ENCODE results near the gene ABHD12. TPM values are rescaled to one million over a fixed set of nuclear protein-coding genes. Genes with fewer than 3 reads are reported as not detected.
A peak's percentile ranks its signal among the peaks of the same experiment; 100 is the strongest.
"Not testable (repeated sequence)": the region's sequence is repeated elsewhere in the genome, so short reads cannot be mapped to it uniquely, and the experiment has no call there.

ABHD12 gene
- total RNA-seq (2014; rRNA removed; shearing (Covaris generic)), result 50.5 and 56.7 TPM in 2 replicates
- polyA plus RNA-seq (2015; cell fraction: cytosol; rRNA removed), result 123 and 131 TPM in 2 replicates
- 31.2 and 36.8 TPM in 2 replicates for polyA plus RNA-seq (2015; cell fraction: nucleus; rRNA removed)

DNA sequence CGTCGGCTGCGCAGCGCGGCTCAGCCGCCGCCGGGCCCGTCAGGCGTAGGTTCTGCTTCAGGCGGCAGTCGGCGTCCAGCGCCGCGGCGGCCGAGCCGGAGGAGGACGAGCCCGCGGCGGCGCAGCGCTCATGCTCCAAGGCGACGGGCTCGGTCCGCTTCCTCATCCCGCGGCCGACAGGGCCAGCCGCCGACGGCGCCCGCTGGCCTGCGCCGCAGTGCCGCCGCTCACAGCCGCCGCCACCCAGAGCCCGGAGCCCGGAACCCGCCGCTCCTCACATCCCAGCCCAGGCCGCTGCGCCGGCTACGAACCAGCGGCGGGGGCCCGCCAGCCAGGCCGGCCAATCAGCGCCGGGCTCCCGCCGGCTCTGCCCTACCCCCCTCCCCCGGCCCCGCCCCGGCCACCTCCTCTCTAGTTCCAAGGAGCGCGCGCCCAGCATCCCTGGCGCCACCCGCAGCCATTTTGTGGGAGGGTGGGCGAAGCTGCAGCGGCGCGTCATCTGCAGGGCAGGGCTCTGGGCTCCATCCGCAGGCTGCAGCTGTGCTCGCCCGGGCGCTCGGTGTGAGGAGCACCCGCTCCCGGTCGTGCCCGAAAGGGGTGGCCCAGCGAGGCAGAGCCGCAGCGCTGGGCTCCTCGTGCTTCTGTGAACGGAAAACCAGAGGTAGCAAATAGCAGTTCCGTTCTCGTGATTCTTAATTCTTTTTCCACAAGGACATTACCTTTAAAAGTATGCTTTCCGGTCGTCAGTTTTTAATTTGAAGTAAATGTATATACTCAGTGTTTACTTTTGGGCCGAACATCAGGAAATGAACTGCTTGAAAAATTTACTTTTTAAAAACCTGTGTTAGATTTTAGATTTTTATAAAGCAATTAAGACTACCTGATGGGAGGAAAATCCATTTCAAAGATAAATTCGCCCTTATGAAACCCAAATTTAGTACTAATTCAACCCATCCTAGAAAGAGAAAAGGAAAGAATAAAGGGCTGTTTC lies at the start of gene ABHD12:
ABHD12 (minus strand) TSS at position 298 of the 991 bp plus-strand sequence; CDS start at position 166, 132 bp downstream.
- in situ Hi-C loops (cut with HindIII; ENCODE audit: low pct_unique_long_range_greater_than_20kb, low sequenced_read_pairs), result no loop called here
- DNase-seq (ENCODE audit: low read depth, low spot score), result peak; percentile 96

DNA sequence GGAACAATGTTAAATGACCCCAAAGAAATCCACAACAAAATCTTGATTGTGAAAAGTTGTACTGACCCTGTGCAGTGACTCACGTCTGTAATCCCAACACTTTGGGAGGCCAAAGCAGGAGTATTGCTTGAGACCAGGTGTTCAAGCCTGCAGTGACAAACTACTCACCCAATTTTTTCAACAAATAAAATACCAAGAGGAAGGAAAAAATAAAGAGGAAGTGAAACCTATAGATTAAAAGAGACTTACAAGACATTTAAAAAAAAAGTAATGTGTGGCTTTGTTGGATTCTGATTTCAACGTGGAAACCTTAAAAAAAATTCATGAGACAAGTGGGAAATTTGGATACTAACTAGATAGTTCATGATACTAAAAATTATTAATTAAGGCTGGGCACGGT lies 48.7 kb upstream of the ABHD12 start:
- no peak for DNase-seq (ENCODE audit: low read depth, low spot score)
- in situ Hi-C loops (cut with HindIII; ENCODE audit: low pct_unique_long_range_greater_than_20kb, low sequenced_read_pairs), result no loop called here

DNA sequence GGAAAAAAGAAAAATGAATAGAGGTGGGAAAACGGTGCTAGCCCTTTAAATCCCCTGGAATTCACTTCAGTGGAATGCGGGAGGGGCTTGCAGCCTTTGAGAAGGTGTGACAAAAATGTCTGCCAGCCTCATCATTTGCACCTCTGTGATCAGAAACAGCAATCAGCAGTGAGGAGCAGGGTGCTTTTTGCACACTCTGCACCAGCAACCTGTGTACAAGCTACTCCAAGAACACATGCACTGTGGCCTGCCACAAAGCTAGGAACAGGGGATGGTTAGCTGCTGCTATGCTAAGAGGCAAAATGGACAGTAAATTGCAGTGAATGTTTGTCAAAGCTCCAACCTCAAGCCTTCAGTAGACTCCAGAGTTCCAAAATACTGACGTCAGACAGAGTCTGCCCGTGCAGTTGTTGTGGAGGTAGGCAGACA lies 46.5 kb upstream of the ABHD12 start:
- in situ Hi-C loops (cut with HindIII; ENCODE audit: low pct_unique_long_range_greater_than_20kb, low sequenced_read_pairs), result no loop called here
- DNase-seq (ENCODE audit: low read depth, low spot score), result no peak

DNA sequence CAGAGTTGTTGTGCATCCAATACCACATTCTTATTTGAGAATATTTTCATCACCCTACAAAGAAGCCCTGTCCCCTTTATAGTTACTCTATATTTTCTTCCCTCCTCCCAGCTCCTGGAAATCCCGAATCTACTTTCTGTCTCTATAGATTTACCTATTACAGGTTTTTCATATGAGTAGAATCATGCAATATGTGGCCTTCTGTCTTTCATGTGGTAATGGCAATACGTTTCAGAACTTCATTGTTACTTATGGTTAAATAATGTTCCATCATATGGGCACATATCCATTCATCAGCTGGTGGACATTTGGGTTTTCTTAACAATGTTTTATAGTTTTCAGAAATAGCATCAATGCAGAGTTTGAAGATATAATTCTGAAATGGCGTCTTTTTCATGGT lies 33.9 kb upstream of the ABHD12 start:
- no peak for DNase-seq (ENCODE audit: low read depth, low spot score)
- in situ Hi-C loops (cut with HindIII; ENCODE audit: low pct_unique_long_range_greater_than_20kb, low sequenced_read_pairs), result no loop called here

DNA sequence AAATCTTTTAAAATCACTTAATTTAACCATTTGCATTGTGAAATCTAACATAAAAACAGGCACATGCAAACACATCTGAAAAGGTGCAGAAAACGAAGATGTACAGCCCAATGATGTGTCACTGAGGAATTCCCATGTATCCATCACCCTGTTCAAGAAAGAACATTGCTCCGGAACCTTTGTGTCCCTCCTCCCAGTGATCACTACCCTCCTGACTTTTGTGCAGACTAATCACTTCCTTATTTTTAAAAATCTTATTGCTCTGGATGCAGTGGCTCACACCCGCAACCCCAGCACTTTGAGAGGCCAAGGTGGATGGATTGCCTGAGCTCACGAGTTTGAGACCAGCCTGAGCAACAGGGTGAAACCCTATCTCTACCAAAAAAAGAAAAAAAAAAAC lies 31.4 kb upstream of the ABHD12 start:
- in situ Hi-C loops (cut with HindIII; ENCODE audit: low pct_unique_long_range_greater_than_20kb, low sequenced_read_pairs), result no loop called here
- DNase-seq (ENCODE audit: low read depth, low spot score), result no peak

DNA sequence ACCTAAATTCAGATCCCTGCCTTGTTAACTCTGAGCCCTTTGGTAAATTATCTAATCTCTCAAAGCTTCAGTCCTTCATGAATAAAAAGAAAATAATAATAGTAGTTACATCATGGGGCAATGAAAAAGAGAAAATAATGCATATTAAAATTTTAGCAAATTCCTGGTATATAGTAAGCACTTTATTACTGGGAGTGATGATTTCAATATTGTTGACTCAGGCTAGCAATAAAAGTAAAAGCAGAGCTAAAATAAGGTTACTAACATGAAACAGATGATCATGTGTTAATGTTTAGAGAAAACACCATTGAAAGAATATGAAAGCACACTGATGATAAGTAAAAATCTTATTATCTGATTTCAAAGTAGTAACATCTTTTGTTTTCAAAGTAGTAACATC lies 30.5 kb upstream of the ABHD12 start:
- in situ Hi-C loops (cut with HindIII; ENCODE audit: low pct_unique_long_range_greater_than_20kb, low sequenced_read_pairs), result no loop called here
- no peak for DNase-seq (ENCODE audit: low read depth, low spot score)

DNA sequence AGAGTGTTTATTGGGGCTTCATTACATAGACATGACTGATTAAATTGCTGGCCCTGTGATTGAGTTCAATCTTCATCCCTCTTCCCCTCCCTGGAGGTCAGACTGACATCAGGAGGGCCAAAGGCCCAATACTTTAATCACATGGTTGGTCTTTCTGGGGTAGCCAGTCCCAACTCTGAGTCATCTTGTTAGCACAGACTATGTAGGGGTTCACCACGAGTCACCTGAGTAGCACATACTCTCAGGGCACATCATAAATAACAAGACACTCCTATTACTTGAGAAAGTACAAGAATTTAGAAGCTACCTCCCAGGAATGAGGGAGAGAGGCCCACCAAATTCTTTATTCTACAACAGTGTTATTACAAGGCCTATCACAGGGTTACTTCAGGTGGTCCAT lies 28.1 kb upstream of the ABHD12 start:
- DNase-seq (ENCODE audit: low read depth, low spot score), result no peak

DNA sequence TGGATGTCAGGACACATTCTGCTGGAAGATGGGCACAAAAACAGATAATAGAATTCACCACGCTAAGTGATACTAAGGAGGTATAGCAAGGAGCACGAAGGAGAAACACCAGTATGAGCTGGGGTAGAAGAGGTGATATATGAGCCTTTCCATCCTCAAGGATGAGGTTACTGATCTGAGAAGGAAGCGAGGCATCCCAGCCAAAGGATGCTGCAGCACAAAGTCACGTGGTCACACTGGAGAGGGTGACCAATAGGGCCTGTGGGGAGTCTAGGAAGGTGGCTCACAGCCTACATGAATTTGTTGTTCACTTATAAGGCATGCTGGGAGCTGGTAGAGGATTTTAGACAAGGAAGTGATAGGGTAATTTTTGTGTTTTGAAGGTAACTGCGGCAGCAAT lies 18.3 kb upstream of the ABHD12 start:
- no peak for DNase-seq (ENCODE audit: low read depth, low spot score)
- in situ Hi-C loops (cut with HindIII; ENCODE audit: low pct_unique_long_range_greater_than_20kb, low sequenced_read_pairs), result no loop called here

More for the DNA sequence above, 28.1 kb upstream of the ABHD12 start:
- in situ Hi-C loops (cut with HindIII; ENCODE audit: low pct_unique_long_range_greater_than_20kb, low sequenced_read_pairs), result no loop called here

DNA sequence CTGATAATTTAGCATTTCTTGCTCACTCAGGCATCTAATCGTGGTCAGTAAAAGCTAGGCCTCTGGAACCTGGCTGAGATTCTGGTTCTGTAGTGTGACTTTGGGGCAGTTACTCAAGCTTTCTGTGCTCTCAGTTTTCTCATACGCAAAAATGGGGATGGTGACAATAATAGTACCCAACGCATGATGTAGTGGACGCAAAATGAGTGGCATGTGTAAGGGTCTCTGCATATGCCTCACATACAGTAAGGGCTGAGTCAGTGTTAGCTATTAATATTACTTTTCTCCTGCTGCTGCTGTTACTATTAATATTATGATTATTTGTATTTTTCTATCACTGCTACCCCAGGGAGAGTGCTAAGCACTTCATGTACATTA lies 17.5 kb upstream of the ABHD12 start:
- DNase-seq (ENCODE audit: low read depth, low spot score), result no peak
- in situ Hi-C loops (cut with HindIII; ENCODE audit: low pct_unique_long_range_greater_than_20kb, low sequenced_read_pairs), result no loop called here

DNA sequence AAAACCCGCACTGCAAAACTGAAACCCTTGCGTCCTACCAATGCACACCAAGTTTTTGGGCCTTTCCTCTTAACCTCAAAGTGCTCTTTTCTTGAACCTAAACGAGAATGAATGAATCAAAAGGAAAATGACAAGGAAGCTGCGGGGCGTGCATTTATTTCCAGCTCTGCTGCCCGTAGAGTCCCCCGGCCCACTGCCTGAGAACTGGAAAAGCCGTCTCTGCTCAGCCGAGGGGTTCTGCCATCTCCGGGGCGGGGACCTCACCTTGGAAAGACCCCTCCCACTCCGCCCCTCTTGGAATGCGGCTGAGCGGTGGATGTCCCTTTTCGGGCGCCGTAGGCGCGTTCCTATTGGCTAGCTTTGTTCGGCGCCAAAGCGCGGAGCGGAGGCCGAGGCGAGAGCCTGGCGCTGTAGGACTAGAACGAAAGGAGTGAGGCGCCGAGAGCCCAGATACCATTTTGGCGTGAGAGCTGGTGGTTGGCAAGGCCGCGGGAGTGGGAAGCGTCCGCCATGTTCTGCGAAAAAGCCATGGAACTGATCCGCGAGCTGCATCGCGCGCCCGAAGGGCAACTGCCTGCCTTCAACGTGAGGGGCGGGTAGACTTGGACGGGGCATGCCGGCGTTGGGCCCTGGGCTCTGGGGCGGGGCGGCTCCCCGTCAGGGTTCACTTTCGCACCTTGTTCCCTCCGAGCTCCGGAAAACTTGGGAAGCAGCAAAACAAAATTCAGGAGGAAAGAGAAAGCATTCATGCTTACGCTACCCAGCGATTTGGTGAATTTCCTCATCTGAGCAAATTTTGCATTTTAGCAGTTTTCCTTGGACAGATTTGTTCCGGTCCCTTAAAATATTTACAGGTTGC lies 16.9 kb upstream of the ABHD12 start, which contains the start of gene GINS1:
GINS1 (plus strand) TSS at position 363 of the 859 bp plus-strand sequence; CDS start at position 511, 148 bp downstream.
- in situ Hi-C loops (cut with HindIII; ENCODE audit: low pct_unique_long_range_greater_than_20kb, low sequenced_read_pairs), result no loop called here
- DNase-seq (ENCODE audit: low read depth, low spot score), result peak; percentile 91

DNA sequence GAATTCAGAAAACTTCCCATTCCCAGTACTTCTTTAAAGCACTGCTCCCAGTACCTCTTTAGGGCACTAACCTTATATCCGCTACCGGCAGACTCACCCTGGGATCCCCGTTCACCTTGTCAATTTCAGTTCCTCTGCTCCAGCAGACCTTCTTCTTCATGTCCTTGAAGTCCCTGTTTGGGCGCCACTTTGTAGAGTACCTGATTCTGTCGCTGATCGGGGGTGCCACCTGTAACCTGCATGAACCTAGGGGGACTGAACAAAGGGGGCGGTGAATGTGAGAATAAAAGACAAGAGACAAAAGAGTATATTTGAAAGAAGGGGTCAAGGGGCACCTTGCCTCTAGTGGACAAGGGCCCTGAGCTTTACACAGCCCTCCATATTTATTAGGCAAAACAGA lies 11.9 kb upstream of the ABHD12 start:
- no peak for DNase-seq (ENCODE audit: low read depth, low spot score)
- in situ Hi-C loops (cut with HindIII; ENCODE audit: low pct_unique_long_range_greater_than_20kb, low sequenced_read_pairs), result no loop called here

DNA sequence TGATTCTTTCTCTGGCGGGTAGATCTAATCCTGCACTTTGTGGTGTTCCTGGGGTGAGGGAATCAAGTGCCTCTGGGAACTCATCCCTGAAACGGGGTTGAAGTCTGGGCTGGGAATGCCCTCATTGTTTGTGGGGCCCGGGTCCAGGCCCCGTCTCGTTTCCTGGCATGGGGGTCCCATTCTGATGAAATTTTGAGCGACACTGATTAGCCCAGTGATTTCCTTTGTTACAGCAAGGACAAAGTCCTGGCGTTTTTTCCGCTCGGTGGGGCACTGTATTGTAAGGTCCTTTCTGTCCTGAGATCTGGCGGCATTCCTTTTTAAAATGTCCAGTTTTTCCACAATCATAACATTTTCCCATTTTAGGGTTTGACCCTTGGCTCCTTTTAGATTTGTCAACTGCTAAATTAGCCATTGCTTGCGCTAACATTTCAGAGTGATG lies 9.7 kb upstream of the ABHD12 start:
- in situ Hi-C loops (cut with HindIII; ENCODE audit: low pct_unique_long_range_greater_than_20kb, low sequenced_read_pairs); DNase-seq (ENCODE audit: low read depth, low spot score): not testable (repeated sequence)

DNA sequence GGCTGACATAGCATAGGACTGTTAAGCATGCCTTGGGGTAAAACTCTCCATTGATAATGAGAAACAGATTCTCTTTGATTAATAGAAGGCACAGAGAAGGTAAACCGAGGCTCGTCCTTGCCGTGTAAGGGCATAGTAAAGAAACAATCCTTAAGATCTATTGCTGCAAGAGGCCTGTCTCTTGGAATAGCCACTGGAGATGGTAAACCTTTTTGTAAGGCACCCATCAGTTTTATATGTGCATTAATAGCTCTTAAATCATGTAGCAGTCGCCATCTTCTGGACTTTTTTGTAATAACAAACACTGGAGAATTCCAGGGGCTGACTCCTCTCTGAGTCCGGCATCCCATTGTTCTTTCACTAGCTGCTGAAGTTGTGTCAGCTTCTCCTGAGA lies 8.4 kb upstream of the ABHD12 start:
- in situ Hi-C loops (cut with HindIII; ENCODE audit: low pct_unique_long_range_greater_than_20kb, low sequenced_read_pairs), result no loop called here
- DNase-seq (ENCODE audit: low read depth, low spot score), result peak; percentile 93

DNA sequence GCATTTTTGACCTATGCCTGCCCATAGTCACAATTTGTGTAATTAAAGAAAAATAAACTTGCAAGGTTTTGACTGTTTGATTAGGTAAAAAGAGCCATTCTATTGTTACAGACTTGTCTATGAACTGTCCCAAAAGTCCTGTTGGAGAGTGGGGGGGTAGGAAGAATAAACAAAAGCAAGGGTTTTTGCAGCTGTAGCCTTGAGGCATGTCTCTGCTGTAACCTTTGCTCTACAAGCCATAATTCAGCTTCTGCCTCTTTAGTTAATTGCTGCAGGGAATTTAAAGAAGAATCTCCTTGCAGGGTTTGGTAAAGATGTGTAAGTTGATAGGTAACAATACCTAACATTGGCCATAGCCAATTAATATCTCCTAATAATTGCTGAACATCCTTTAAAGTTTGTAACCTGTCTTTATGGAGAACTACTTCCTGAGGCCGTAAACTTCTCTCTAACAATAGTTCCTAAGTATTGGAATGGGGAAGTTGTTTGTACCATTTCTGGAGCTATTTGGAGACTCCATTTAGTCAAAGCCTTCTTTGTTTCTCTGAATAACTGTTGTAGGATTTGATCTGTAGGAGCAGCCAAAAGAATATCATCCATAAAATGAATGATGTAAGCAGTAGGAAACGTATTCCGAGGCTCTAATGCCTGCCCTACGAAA lies 7.9 kb upstream of the ABHD12 start:
- peak; percentile 93 for DNase-seq (ENCODE audit: low read depth, low spot score)
- in situ Hi-C loops (cut with HindIII; ENCODE audit: low pct_unique_long_range_greater_than_20kb, low sequenced_read_pairs), result no loop called here

DNA sequence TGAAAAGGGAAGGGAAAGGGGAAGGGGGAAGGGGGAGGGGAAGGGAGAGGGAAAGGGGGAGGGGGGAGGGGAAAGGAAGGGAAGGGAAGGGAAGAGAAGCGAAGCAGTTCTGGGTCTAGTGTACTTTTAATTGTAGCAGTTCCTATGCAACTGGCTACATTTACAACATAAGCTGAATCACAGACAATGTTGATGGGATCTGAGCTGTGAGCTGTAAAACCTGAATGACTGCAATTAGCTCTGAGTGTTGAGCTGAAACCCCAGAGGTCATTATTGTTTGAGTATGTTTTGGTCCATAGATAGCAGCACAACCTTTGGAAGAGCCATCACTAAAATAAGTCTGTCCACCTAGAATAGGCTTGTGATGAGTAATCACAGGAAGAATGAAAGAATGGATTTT lies 7.2 kb upstream of the ABHD12 start:
- no peak for DNase-seq (ENCODE audit: low read depth, low spot score)
- in situ Hi-C loops (cut with HindIII; ENCODE audit: low pct_unique_long_range_greater_than_20kb, low sequenced_read_pairs), result no loop called here

DNA sequence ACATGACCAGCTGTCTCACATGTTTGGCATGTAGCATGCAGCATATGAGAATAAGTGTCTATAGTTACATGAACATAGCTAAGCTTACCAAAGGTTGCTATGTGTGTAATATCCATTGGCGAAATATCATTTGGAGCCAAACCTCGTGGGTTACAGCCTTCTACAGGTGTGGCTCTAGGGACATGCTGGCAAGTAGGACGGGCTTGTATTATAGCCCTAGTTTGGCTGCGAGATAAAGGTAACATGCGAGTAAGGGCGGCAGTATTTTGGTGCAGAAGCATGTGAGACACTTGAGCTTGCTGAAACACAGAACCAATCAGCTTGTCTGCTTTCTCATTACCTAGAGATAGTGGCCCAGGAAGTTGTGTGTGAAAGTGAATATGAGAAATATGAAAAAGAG lies 6.5 kb upstream of the ABHD12 start:
- DNase-seq (ENCODE audit: low read depth, low spot score), result no peak
- in situ Hi-C loops (cut with HindIII; ENCODE audit: low pct_unique_long_range_greater_than_20kb, low sequenced_read_pairs), result no loop called here

DNA sequence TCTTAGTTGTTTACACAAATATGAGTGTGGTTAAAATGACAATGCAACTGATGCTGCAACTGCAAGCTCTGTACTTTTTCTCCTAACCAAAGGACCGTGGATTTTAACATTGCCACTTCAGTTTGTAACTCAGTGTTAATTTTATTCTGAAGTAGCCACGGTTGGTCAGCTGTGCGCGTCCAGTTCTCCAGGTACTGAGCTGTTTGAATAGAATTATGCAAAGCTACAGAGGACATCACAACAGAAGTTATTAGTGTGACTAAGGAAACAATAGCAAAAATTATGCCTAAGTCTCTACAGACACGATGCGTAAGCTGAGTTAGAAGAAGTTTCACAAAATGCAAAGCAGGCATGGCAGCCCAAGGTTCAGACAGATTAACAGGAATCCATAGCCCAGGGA lies 4.4 kb upstream of the ABHD12 start:
- in situ Hi-C loops (cut with HindIII; ENCODE audit: low pct_unique_long_range_greater_than_20kb, low sequenced_read_pairs), result no loop called here
- no peak for DNase-seq (ENCODE audit: low read depth, low spot score)

DNA sequence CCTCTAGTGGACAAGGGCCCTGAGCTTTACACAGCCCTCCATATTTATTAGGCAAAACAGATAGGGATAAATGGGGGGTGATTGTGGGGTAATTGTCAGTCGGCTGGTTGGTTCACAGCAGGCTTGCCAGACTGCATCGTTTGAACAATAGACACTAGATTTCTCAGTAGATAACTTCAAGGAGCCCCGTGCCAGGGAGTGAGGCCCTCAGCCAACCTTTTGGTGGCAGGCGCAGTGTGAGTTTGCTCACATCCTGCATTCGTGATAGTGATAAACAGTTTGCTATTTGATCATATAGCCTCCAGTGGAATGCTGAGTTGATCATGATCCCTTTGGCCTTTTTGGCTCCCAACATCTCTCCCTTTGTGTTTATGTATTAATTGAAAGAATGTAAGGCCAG lies 3.6 kb upstream of the ABHD12 start:
- DNase-seq (ENCODE audit: low read depth, low spot score), result no peak
- in situ Hi-C loops (cut with HindIII; ENCODE audit: low pct_unique_long_range_greater_than_20kb, low sequenced_read_pairs), result no loop called here

Data from SK-MEL-5 (cell line).